HG03060 (cell line): Measurements from ENCODE around the gene ABHD6.
"Not testable (repeated sequence)": the region's sequence is repeated elsewhere in the genome, so short reads cannot be mapped to it uniquely, and the experiment has no call there.

Experiments
- ATAC-seq: cut with Tn5 transposase; IDR thresholded peaks from one replicate; pipeline ENCODE4 v1.9.1; 2021; ENCODE audit warnings: low read depth, moderate number of reproducible peaks; ENCODE audit not compliant: unreplicated experiment

The ABHD6 gene

GRCh38 chr3:58241306-58242044, 3.9 kb downstream of the ABHD6 start:
- ATAC-seq = no peak

GRCh38 chr3:58242340-58242739, 4.7 kb downstream of the ABHD6 start:
- ATAC-seq = no peak

GRCh38 chr3:58242860-58243259, 5.3 kb downstream of the ABHD6 start:
- ATAC-seq = not testable (repeated sequence)

- ATAC-seq = no peak
These were observed 6.5 kb downstream of the ABHD6 start for GRCh38 chr3:58243976-58244585.

GRCh38 chr3:58246148-58247047, 8.8 kb downstream of the ABHD6 start:
- ATAC-seq = no peak

- no peak for ATAC-seq
These were observed 11.9 kb downstream of the ABHD6 start for GRCh38 chr3:58249358-58250092.

GRCh38 chr3:58250093-58250707, 12.6 kb downstream of the ABHD6 start:
- no peak for ATAC-seq

- no peak for ATAC-seq
These were observed 14.0 kb downstream of the ABHD6 start for GRCh38 chr3:58251631-58252035.

- no peak for ATAC-seq
These were observed 16.6 kb downstream of the ABHD6 start for GRCh38 chr3:58254144-58254543.

GRCh38 chr3:58256061-58256460, 18.5 kb downstream of the ABHD6 start:
- ATAC-seq = no peak

- no peak for ATAC-seq
These were observed 18.9 kb downstream of the ABHD6 start for GRCh38 chr3:58256511-58256910.

- no peak for ATAC-seq
These were observed 20.9 kb downstream of the ABHD6 start for GRCh38 chr3:58258392-58259055.

GRCh38 chr3:58260261-58260731, 22.7 kb downstream of the ABHD6 start:
- no peak for ATAC-seq

GRCh38 chr3:58260733-58261132, 23.1 kb downstream of the ABHD6 start:
- ATAC-seq = no peak

GRCh38 chr3:58261954-58262666, 24.5 kb downstream of the ABHD6 start:
- no peak for ATAC-seq

GRCh38 chr3:58266577-58266976, 29.0 kb downstream of the ABHD6 start:
- no peak for ATAC-seq

- not testable (repeated sequence) for ATAC-seq
These were observed 30.0 kb downstream of the ABHD6 start for GRCh38 chr3:58267543-58267942.

- ATAC-seq = no peak
These were observed 31.8 kb downstream of the ABHD6 start for GRCh38 chr3:58269356-58269755.

GRCh38 chr3:58270485-58270884, 32.9 kb downstream of the ABHD6 start:
- no peak for ATAC-seq
